K562 (cell line): ENCODE results near the gene SLC17A9. TPM values are rescaled to one million over a fixed set of nuclear protein-coding genes. Genes with fewer than 3 reads are reported as not detected.

Experiments used
- ATAC-seq: fragments of 200-7000 bp; cut with Tn5 transposase; 3 replicates; pipeline ENCODE4 v1.9.1; 2020; ENCODE audit warnings: moderate library complexity
- BruUV-seq: library from RNA; stranded (reverse); fragments of 400-500 nt; replicated peaks from 2 replicates; lab custom pipeline; 2021; lab: Mats Ljungman, UMichigan
- CTCF ChIA-PET: fragments of 300-600 bp; formaldehyde crosslinking; extraction: SDS; loops from one replicate; lab custom pipeline; 2021; ENCODE audit warnings: low intra/inter-chr PET ratio; lab: Yijun Ruan, JAX
- POLR2A ChIA-PET: fragments of 300-600, 350-650 bp; sonication (Branson Sonifier 250); formaldehyde crosslinking; extraction: SDS; loops from one replicate; lab custom pipeline; 2021; ENCODE audit warnings: antibody characterized with exemption, inconsistent platforms; lab: Yijun Ruan, JAX
- DNase-seq, 4 experiments: peaks; one replicate each; pipeline versions ENCODE4 v3.0.0 to v3.0.0-alpha.2; 2011 to 2018; ENCODE audit warnings: low spot score in 3 of 4, mixed read lengths in 3 of 4; ENCODE audit errors: extremely low read depth in 1 of 4
- FAIRE-seq: peaks from 2 replicates; lab custom pipeline; 2011; peaks lifted over from hg19 to GRCh38; lab: Jason Lieb, UNC
- H2AFZ ChIP-seq: 2 replicates; pipeline ENCODE4 v1.6.0; 2011; ENCODE audit warnings: low read depth, low read length, control low read depth, inconsistent platforms
- H3K27ac ChIP-seq: fragments of 200-600 bp; 3 replicates; pipeline ENCODE4 v1.8.0; 2011; ENCODE audit warnings: low read depth, mild to moderate bottlenecking, control low read depth, inconsistent platforms, low read length, moderate library complexity, mixed read lengths; ENCODE audit errors: extremely low read depth
- H3K27me3 ChIP-seq, 2 experiments: fragments of 300-600 bp in 1 of 2; 2 replicates in 1 of 2; 3 replicates in 1 of 2; pipeline versions ENCODE4 v1.6.0 to v1.8.0; 2011; ENCODE audit warnings: inconsistent platforms in 2 of 2, low read length in 2 of 2, mild to moderate bottlenecking in 1 of 2, mixed read lengths in 1 of 2, moderate library complexity in 1 of 2; ENCODE audit not compliant: control insufficient read depth in 2 of 2, insufficient read depth in 2 of 2
- H3K36me3 ChIP-seq: fragments of 300-600 bp; 3 replicates; pipeline ENCODE4 v1.8.0; 2011; ENCODE audit warnings: mild to moderate bottlenecking, low read length, inconsistent platforms; ENCODE audit not compliant: control insufficient read depth, insufficient read depth
- H3K4me1 ChIP-seq, 2 experiments: fragments of 200-600 bp in 1 of 2; replicated peaks in 1 of 2; 2 replicates in 1 of 2; 3 replicates in 1 of 2; pipeline versions ENCODE4 v1.5.1 to v1.8.0; 2011; ENCODE audit warnings: inconsistent platforms in 2 of 2, low read length in 2 of 2, mild to moderate bottlenecking in 1 of 2, mixed read lengths in 1 of 2, moderate library complexity in 1 of 2; ENCODE audit not compliant: control insufficient read depth in 2 of 2, insufficient read depth in 2 of 2
- H3K4me2 ChIP-seq: 2 replicates; pipeline ENCODE4 v1.6.1; 2011; ENCODE audit warnings: low read length, control low read depth, inconsistent platforms, mixed read lengths; ENCODE audit not compliant: insufficient read depth
- H3K4me3 ChIP-seq: fragments of 200-600 bp; sonication (generic), shearing (Covaris generic); 2 replicates; pipeline ENCODE4 v1.5.1; 2016; ENCODE audit warnings: control low read depth, inconsistent platforms
- H3K79me2 ChIP-seq: fragments of 200-600 bp; 3 replicates; pipeline ENCODE4 v1.8.0; 2011; ENCODE audit warnings: low read length, inconsistent platforms; ENCODE audit not compliant: control insufficient read depth, insufficient read depth
- H3K9ac ChIP-seq, 2 experiments: 2 replicates each; pipeline versions ENCODE4 v1.6.0 to v1.6.1; 2011; ENCODE audit warnings: low read depth in 2 of 2, low read length in 2 of 2, control low read depth in 1 of 2, inconsistent platforms in 1 of 2, mild to moderate bottlenecking in 1 of 2, mixed read lengths in 1 of 2; ENCODE audit not compliant: insufficient read depth in 1 of 2
- H3K9me1 ChIP-seq: one replicate; pipeline ENCODE4 v1.6.0; 2011; ENCODE audit warnings: inconsistent platforms, mild to moderate bottlenecking, low read length, moderate library complexity; ENCODE audit not compliant: control insufficient read depth, insufficient read depth
- H3K9me3 ChIP-seq: replicated peaks from 2 replicates; pipeline ENCODE4 v1.5.1; 2011; ENCODE audit warnings: low read depth, low read length, inconsistent platforms; ENCODE audit not compliant: control insufficient read depth, insufficient read depth
- H4K20me1 ChIP-seq: replicated peaks from 2 replicates; pipeline ENCODE4 v1.6.1; 2011; ENCODE audit warnings: low read length, inconsistent platforms, mixed read lengths; ENCODE audit not compliant: control insufficient read depth, insufficient read depth
- BACH1 ChIP-seq: fragments of 200-800 bp; sonication (Bioruptor generic); IDR thresholded peaks from 2 replicates; pipeline ENCODE4 v1.6.1; 2016; ENCODE audit warnings: missing genetic modification characterization, missing compliant biosample characterization
- CBX8 ChIP-seq: fragments of 200-600 bp; sonication (generic); IDR thresholded peaks from 2 replicates; pipeline ENCODE4 v1.6.1; 2012; ENCODE audit warnings: borderline replicate concordance, mixed run types, low read depth, mild to moderate bottlenecking, moderate library complexity, mixed read lengths, low read length, control low read depth, inconsistent platforms; ENCODE audit not compliant: poor library complexity, severe bottlenecking; ENCODE audit errors: extremely low read depth
- CREB5 ChIP-seq: fragments of 250-450 bp; sonication (Bioruptor Pico); IDR thresholded peaks from 2 replicates; pipeline ENCODE4 v1.5.0; 2020; ENCODE audit warnings: mild to moderate bottlenecking
- HDGF ChIP-seq: fragments of 450-650 bp; IDR thresholded peaks from 2 replicates; pipeline ENCODE4 v1.6.1; 2016
- RBM34 ChIP-seq: fragments of 200-400 bp; formaldehyde crosslinking; IDR thresholded peaks from 2 replicates; pipeline ENCODE4 v1.6.1; 2018; ENCODE audit warnings: low read length, borderline replicate concordance; ENCODE audit not compliant: insufficient read depth
- SMARCB1 ChIP-seq: IDR thresholded peaks from 2 replicates; pipeline ENCODE4 v1.6.1; 2011; ENCODE audit warnings: improper control_type of control experiment, low read depth; ENCODE audit not compliant: insufficient read length
- SRSF9 ChIP-seq: fragments of 200-400 bp; formaldehyde crosslinking; IDR thresholded peaks from 2 replicates; pipeline ENCODE4 v1.6.1; 2017; ENCODE audit warnings: low read depth, low read length, borderline replicate concordance
- ZBTB49 ChIP-seq: sonication (generic); formaldehyde crosslinking; IDR thresholded peaks from 2 replicates; pipeline ENCODE4 v1.8.0; 2022; ENCODE audit warnings: missing genetic modification reagents, mild to moderate bottlenecking, borderline replicate concordance
- ZFP91 ChIP-seq: sonication (generic); formaldehyde crosslinking; IDR thresholded peaks from 2 replicates; pipeline ENCODE4 v1.8.0; 2022; ENCODE audit warnings: mild to moderate bottlenecking, missing genetic modification reagents
- ZNF75A ChIP-seq: fragments of 450-650 bp; formaldehyde crosslinking; IDR thresholded peaks from 2 replicates; pipeline ENCODE4 v1.4.0; 2020; ENCODE audit warnings: mild to moderate bottlenecking
- ZNF76 ChIP-seq: fragments of 250-450 bp; sonication (Bioruptor Pico); IDR thresholded peaks from 2 replicates; pipeline ENCODE4 v1.4.0; 2020; ENCODE audit warnings: mild to moderate bottlenecking, moderate library complexity, borderline replicate concordance
- WGBS: fragments of 100-300 bp; shearing (Covaris generic); methylation state at CpG from one replicate; pipeline ENCODE4 v1.1.6; 2016; ENCODE audit warnings: low coverage, mixed read lengths; ENCODE audit not compliant: insufficient coverage; ENCODE audit errors: missing lambda C conversion rate; 5-methylcytosine and 5-hydroxymethylcytosine counted together
- in situ Hi-C: fragments of 300-500 bp; cut with MboI; formaldehyde crosslinking; loops from 4 replicates; pipeline ENCODE4 v1.15.0; 2018; ENCODE audit warnings: inconsistent platforms, mixed read lengths
- intact Hi-C: fragments of 100-400 bp; cut with micrococcal nuclease; formaldehyde crosslinking; loops from 2 replicates; pipeline ENCODE4 v1.14.2; 2022
- polyA plus RNA-seq, 8 experiments: library from polyadenylated mRNA; depleted of rRNA in 4 of 8; stranded (reverse) in 5 of 8; unstranded in 3 of 8; fragments of >200 nt; fragmentation: Nextera tagmentation in 2 of 8; fragmentation: Illumina TruSeq in 1 of 8; extraction: Ambion mirVana in 2 of 8; extraction: Trizol in 1 of 8; gene quantifications; 2 replicates each; pipeline versions ENCODE4 v1.2.1 to v1.2.3, GENCODE V29; 2011 to 2014; ENCODE audit warnings: inconsistent platforms in 1 of 8, missing spikeins in 1 of 8
- total RNA-seq, 7 experiments: library from RNA; depleted of rRNA in 6 of 7; stranded (reverse); fragments of >200 nt in 6 of 7; fragmentation: Illumina TruSeq in 2 of 7; extraction: Trizol in 2 of 7; gene quantifications; 2 replicates each; pipeline versions ENCODE4 v1.2.1 to v1.2.3, GENCODE V29; 2011 to 2021; ENCODE audit warnings: low replicate concordance in 1 of 7

Gene SLC17A9
- total and polyA plus RNA-seq, 9 of the 15 experiments (the other 6 are each of a cell fraction or from before 2014, with no cell fraction given), result 0.04 to 0.31 TPM; not detected in 7

- TF ChIP-seq SMARCB1 (no peak), CREB5 (CRISPR knock-in tag) (no peak), ZNF76 (CRISPR knock-in tag) (no peak)
These were observed 16.8 kb downstream of the SLC17A9 start (continued) for GRCh38 chr20:62969179-62969760.

- intact Hi-C loops, result no loop called here
- ChIA-PET CTCF (no interaction called here), POLR2A (interaction anchor here (0.7 to 1.0 kb wide), 2 partner anchors 34 to 44 kb away, joined by 3 to 5 read pairs; no protein-coding TSS in a partner anchor)
- no TSS peak for BruUV-seq
- Histone ChIP-seq H4K20me1 (peaks cover 3% of the 10 kb centered on the region; the same call in 1 of the 2 replicates), H2AFZ (no peak overlapping the region), H3K36me3 (no peaks in the 10 kb centered on the region), H3K4me1 (peaks cover 0 to 47% of the 10 kb centered on the region in 2 experiments; a peak in 3 of 5 replicates), H3K4me3 (no peak overlapping the region), H3K79me2 (no peaks in the 10 kb centered on the region), H3K9ac (no peak overlapping the region), H3K27ac (no peak overlapping the region), H3K4me2 (no peak overlapping the region), H3K27me3 (peaks cover 34 to 94% of the 10 kb centered on the region in 2 experiments), H3K9me3 (no peaks in the 10 kb centered on the region), H3K9me1 (no peaks in the 10 kb centered on the region)
- no peak for ATAC-seq
- in situ Hi-C loops, result no loop called here
- FAIRE-seq, result no peak
- DNase-seq, result no peak
- WGBS, result 4% methylated on average over 6 of the region's 8 CpGs
- TF ChIP-seq BACH1 (tag) (no peak), ZNF75A (no peak), ZFP91 (CRISPR knock-in tag) (no peak), HDGF (no peak), ZBTB49 (CRISPR knock-in tag) (no peak), CBX8 (no peak), RBM34 (no peak), SRSF9 (no peak)
These were observed 17.4 kb downstream of the SLC17A9 start for GRCh38 chr20:62969939-62970306.
